HepG2 (cell line): ENCODE results near the gene EIF3B. TPM values are rescaled to one million over a fixed set of nuclear protein-coding genes. Genes with fewer than 3 reads are reported as not detected.

ENCODE experiments used
- KDM5A ChIP-seq: fragments of 200-600 bp; sonication (generic); IDR thresholded peaks from 2 replicates; pipeline ENCODE4 v1.7.0; 2018; ENCODE audit warnings: antibody characterized with exemption, mild to moderate bottlenecking, low read length, borderline replicate concordance
- MNT ChIP-seq: fragments of 450-650 bp; IDR thresholded peaks from 2 replicates; pipeline ENCODE4 v1.6.1; 2016
- NFKB2 ChIP-seq: sonication (generic); formaldehyde crosslinking; IDR thresholded peaks from 2 replicates; pipeline ENCODE4 v1.4.0; 2020; ENCODE audit warnings: missing genetic modification reagents, borderline replicate concordance
- SOX13 ChIP-seq, 3 experiments: fragments of 450-650 bp in 1 of 3; sonication (generic) in 1 of 3; formaldehyde crosslinking in 1 of 3; IDR thresholded peaks in 2 of 3; conservative IDR thresholded peaks in 1 of 3; 2 replicates each; pipeline versions ENCODE4 v1.5.0 to v1.6.1; 2016 to 2020; ENCODE audit warnings: antibody characterized with exemption in 1 of 3, mild to moderate bottlenecking in 1 of 3, missing compliant biosample characterization in 1 of 3, missing genetic modification reagents in 1 of 3, moderate library complexity in 1 of 3
- SP1 ChIP-seq, 2 experiments: fragments of 450-650 bp in 1 of 2; sonication (generic) in 1 of 2; formaldehyde crosslinking in 1 of 2; IDR thresholded peaks; 2 replicates each; pipeline versions ENCODE4 v1.4.0 to v1.6.1; 2016 to 2020; ENCODE audit warnings: missing genetic modification reagents in 1 of 2
- U2AF1 ChIP-seq: fragments of 200-400 bp; formaldehyde crosslinking; optimal IDR thresholded peaks from 2 replicates; pipeline ENCODE3; 2017; ENCODE audit warnings: mild to moderate bottlenecking, low read depth, low read length
- ZNF318 ChIP-seq: sonication (generic); formaldehyde crosslinking; IDR thresholded peaks from 2 replicates; pipeline ENCODE4 v1.4.0; 2020; ENCODE audit warnings: mild to moderate bottlenecking, missing genetic modification reagents
- ZNF362 ChIP-seq: sonication (generic); formaldehyde crosslinking; IDR thresholded peaks from 2 replicates; pipeline ENCODE4 v1.4.0; 2020; ENCODE audit warnings: missing genetic modification reagents, mild to moderate bottlenecking, borderline replicate concordance
- ZNF616 ChIP-seq: sonication (generic); formaldehyde crosslinking; IDR thresholded peaks from 2 replicates; pipeline ENCODE4 v1.5.0; 2020; ENCODE audit warnings: low read depth, mild to moderate bottlenecking, missing genetic modification reagents
- polyA plus RNA-seq, 8 experiments: library from polyadenylated mRNA; depleted of rRNA in 3 of 8; stranded (reverse) in 7 of 8; unstranded in 1 of 8; fragments of >200 nt; fragmentation: Illumina TruSeq in 4 of 8; extraction: Trizol in 4 of 8; gene quantifications; 2 replicates each; pipeline versions ENCODE4 v1.2.1 to v1.2.3, GENCODE V29; 2011 to 2016; ENCODE audit warnings: low read depth in 4 of 8, missing spikeins in 1 of 8, mixed read lengths in 1 of 8; ENCODE audit not compliant: insufficient read depth in 1 of 8
- total RNA-seq, 5 experiments: library from RNA; depleted of rRNA; stranded (reverse); fragments of >200 nt; fragmentation: Illumina TruSeq; extraction: Trizol; gene quantifications; 2 replicates each; pipeline ENCODE4 v1.2.3, GENCODE V29; 2016; ENCODE audit warnings: low read depth in 1 of 5
- TF ChIP-seq, protein P1 (sequence below): sonication (generic); formaldehyde crosslinking; IDR thresholded peaks from 2 replicates; pipeline ENCODE4 v1.5.0; 2020; ENCODE audit warnings: mild to moderate bottlenecking, missing genetic modification reagents, borderline replicate concordance

The EIF3B gene
- total and polyA plus RNA-seq, 2 of the 13 experiments (the other 11 are each of a cell fraction or from before 2014, with no cell fraction given): 92.2 to 241 TPM

GRCh38 chr7:2314209-2314955 lies 40.2 kb upstream of the EIF3B start, which contains the start of gene SNX8 (continued):
- peak; percentile 84; the same call in 1 of the 2 replicates for TF ChIP-seq ZNF616 (CRISPR knock-in tag)
- no peak for TF ChIP-seq U2AF1
- peak; percentile 9; the same call in 1 of the 2 replicates for TF ChIP-seq NFKB2
- no peak; the same call in 1 of the 2 replicates for TF ChIP-seq SOX13 (IDR thresholded peaks at IDR 0.05)
- TF ChIP-seq SOX13 (CRISPR knock-in tag; conservative IDR thresholded peaks at IDR 0.05 in 1 of 2, IDR thresholded peaks at IDR 0.05 in 1 of 2): peak in 1 of 2 experiments; percentile 26; a peak in 1 of 4 replicates
- TF ChIP-seq, protein P1, sequence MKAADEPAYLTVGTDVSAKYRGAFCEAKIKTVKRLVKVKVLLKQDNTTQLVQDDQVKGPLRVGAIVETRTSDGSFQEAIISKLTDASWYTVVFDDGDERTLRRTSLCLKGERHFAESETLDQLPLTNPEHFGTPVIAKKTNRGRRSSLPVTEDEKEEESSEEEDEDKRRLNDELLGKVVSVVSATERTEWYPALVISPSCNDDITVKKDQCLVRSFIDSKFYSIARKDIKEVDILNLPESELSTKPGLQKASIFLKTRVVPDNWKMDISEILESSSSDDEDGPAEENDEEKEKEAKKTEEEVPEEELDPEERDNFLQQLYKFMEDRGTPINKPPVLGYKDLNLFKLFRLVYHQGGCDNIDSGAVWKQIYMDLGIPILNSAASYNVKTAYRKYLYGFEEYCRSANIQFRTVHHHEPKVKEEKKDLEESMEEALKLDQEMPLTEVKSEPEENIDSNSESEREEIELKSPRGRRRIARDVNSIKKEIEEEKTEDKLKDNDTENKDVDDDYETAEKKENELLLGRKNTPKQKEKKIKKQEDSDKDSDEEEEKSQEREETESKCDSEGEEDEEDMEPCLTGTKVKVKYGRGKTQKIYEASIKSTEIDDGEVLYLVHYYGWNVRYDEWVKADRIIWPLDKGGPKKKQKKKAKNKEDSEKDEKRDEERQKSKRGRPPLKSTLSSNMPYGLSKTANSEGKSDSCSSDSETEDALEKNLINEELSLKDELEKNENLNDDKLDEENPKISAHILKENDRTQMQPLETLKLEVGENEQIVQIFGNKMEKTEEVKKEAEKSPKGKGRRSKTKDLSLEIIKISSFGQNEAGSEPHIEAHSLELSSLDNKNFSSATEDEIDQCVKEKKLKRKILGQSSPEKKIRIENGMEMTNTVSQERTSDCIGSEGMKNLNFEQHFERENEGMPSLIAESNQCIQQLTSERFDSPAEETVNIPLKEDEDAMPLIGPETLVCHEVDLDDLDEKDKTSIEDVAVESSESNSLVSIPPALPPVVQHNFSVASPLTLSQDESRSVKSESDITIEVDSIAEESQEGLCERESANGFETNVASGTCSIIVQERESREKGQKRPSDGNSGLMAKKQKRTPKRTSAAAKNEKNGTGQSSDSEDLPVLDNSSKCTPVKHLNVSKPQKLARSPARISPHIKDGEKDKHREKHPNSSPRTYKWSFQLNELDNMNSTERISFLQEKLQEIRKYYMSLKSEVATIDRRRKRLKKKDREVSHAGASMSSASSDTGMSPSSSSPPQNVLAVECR (CRISPR knock-in tag): peak; percentile 84; the same call in 1 of the 2 replicates
- TF ChIP-seq ZNF318: 0 out of 2 replicates have a peak, but pooled peaks have one; percentile 40
- TF ChIP-seq MNT: peak; percentile 87
- no peak for TF ChIP-seq SP1 (IDR thresholded peaks at IDR 0.05)
- TF ChIP-seq SP1 (CRISPR knock-in tag; IDR thresholded peaks at IDR 0.05): peak; percentile 97
- peak; percentile 15; the same call in 1 of the 2 replicates for TF ChIP-seq KDM5A
- TF ChIP-seq ZNF362: no peak
